GM23338 (cell line): ENCODE results near the gene ZNF565.

Experiments used
- CTCF ChIP-seq, 2 experiments: fragments of 200-600 bp in 1 of 2; sonication (generic) in 1 of 2; conservative IDR thresholded peaks; 2 replicates each; pipeline versions ENCODE4 v1.5.1 to v1.6.1; 2016 to 2017; ENCODE audit warnings: antibody characterized with exemption in 2 of 2, low read depth in 2 of 2, mild to moderate bottlenecking in 2 of 2, moderate library complexity in 1 of 2
- EZH2 ChIP-seq: fragments of 200-600 bp; sonication (generic); IDR thresholded peaks from one replicate; pipeline ENCODE4 v1.8.0; 2017; ENCODE audit warnings: antibody characterized with exemption, mild to moderate bottlenecking, low read depth; ENCODE audit not compliant: unreplicated experiment
- EZH2phosphoT487 ChIP-seq: fragments of 200-600 bp; sonication (generic); IDR thresholded peaks from one replicate; pipeline ENCODE4 v1.8.1; 2018; ENCODE audit warnings: antibody characterized with exemption; ENCODE audit not compliant: unreplicated experiment
- JUNB ChIP-seq: IDR thresholded peaks from one replicate; pipeline ENCODE4 v1.6.1; 2016; ENCODE audit warnings: antibody characterized with exemption; ENCODE audit not compliant: unreplicated experiment
- NANOG ChIP-seq: IDR thresholded peaks from 2 replicates; pipeline ENCODE4 v1.6.1; 2016; ENCODE audit warnings: antibody characterized with exemption, borderline replicate concordance
- POLR2AphosphoS5 ChIP-seq: IDR thresholded peaks from 2 replicates; pipeline ENCODE4 v1.6.1; 2016; ENCODE audit warnings: antibody characterized with exemption, low read depth
- STAT1 ChIP-seq: IDR thresholded peaks from one replicate; pipeline ENCODE4 v1.6.1; 2016; ENCODE audit warnings: antibody characterized with exemption; ENCODE audit not compliant: unreplicated experiment
- TF ChIP-seq, protein P1 (sequence below): IDR thresholded peaks from 2 replicates; pipeline ENCODE4 v1.6.1; 2016; ENCODE audit warnings: antibody characterized with exemption

DNA sequence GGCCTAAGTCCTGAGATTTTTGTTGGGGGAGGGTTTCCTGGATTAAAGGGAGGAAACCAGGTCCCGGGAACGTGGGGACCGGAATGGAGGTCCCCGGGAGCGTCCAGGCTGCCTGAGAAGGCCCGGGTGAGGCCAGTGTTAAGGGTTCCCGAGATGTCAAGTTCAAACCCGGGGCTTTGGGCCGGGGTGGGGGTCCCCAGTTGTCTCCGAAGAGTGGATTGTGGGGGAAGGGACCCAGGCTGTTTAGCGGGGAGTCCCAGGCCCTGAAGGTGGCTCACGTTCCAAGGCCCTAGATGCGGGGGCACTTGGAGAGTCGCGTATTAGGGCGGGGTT is 62.5 kb downstream of the ZNF565 start:
- TF ChIP-seq EZH2phosphoT487 = no peak
- TF ChIP-seq CTCF (conservative IDR thresholded peaks at IDR 0.05; ENCODE audit: low read depth in 2 of 2) = no peak
- TF ChIP-seq POLR2AphosphoS5 = no peak
- no peak for TF ChIP-seq JUNB
- TF ChIP-seq EZH2 = no peak
- TF ChIP-seq, protein P1, sequence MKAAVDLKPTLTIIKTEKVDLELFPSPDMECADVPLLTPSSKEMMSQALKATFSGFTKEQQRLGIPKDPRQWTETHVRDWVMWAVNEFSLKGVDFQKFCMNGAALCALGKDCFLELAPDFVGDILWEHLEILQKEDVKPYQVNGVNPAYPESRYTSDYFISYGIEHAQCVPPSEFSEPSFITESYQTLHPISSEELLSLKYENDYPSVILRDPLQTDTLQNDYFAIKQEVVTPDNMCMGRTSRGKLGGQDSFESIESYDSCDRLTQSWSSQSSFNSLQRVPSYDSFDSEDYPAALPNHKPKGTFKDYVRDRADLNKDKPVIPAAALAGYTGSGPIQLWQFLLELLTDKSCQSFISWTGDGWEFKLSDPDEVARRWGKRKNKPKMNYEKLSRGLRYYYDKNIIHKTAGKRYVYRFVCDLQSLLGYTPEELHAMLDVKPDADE = no peak
- no peak for TF ChIP-seq NANOG
- no peak for TF ChIP-seq STAT1
